ENCODE results near the gene GGCT.

DNA sequence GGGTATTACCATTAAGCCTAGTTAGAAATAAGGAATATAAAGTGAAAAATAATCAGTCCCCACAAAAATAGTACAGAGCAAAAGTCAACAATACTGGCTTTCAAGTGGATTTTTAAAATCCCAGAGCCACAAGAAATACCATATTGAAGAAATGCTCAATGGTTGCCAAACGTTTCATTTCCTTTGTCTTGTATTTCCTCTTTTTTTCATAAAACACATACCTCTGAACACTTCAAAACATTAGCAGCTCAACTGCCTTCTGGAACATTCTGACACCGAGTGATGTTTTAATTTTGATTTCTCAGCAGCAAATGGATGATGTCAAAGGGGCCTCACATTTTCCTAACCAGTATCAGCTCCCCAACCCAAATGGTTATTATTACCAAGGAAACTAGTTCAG lies 36.6 kb downstream of the GGCT start:
- TF ChIP-seq POLR2AphosphoS5 (IDR thresholded peaks at IDR 0.05; ENCODE audit: low read depth, low read length) = no peak
- no peak for TF ChIP-seq SIN3A (IDR thresholded peaks at IDR 0.05; ENCODE audit: borderline replicate concordance, insufficient read depth, low read length)
